Activated CD8-positive, alpha-beta memory T cell treated with anti-CD3 and anti-CD28 coated beads for 4 hours (primary cell): ENCODE data around the gene PPP6R3.
"Not testable (repeated sequence)": the region's sequence is repeated elsewhere in the genome, so short reads cannot be mapped to it uniquely, and the experiment has no call there.

Source experiments
- DNase-seq, 2 donors: peaks; one replicate each; pipeline ENCODE4 v3.0.0-alpha.2; 2020; ENCODE audit warnings: low read depth in 2 of 2

The PPP6R3 gene

GRCh38 chr11:68434159-68434558 lies 26.4 kb upstream of the PPP6R3 start:
- DNase-seq, result not testable (repeated sequence)

- no peak for DNase-seq
Measured at GRCh38 chr11:68436162-68436888, 24.2 kb upstream of the PPP6R3 start.

GRCh38 chr11:68436985-68437926 lies 23.3 kb upstream of the PPP6R3 start:
- DNase-seq, result no peak

- DNase-seq, result no peak
Measured at GRCh38 chr11:68437927-68438657, 22.5 kb upstream of the PPP6R3 start.

- DNase-seq, result no peak
Measured at GRCh38 chr11:68438658-68439259, 21.8 kb upstream of the PPP6R3 start.

GRCh38 chr11:68439355-68440065 lies 21.0 kb upstream of the PPP6R3 start:
- DNase-seq, result no peak

- no peak for DNase-seq
Measured at GRCh38 chr11:68440224-68440623, 20.3 kb upstream of the PPP6R3 start.

- no peak for DNase-seq
Measured at GRCh38 chr11:68441466-68442230, 18.9 kb upstream of the PPP6R3 start.

- DNase-seq, result no peak
Measured at GRCh38 chr11:68442433-68442832, 18.1 kb upstream of the PPP6R3 start.

GRCh38 chr11:68444566-68444965 lies 16.0 kb upstream of the PPP6R3 start:
- no peak for DNase-seq

- no peak for DNase-seq
Measured at GRCh38 chr11:68445531-68446035, 15.0 kb upstream of the PPP6R3 start.

GRCh38 chr11:68446046-68446725 lies 14.4 kb upstream of the PPP6R3 start:
- no peak for DNase-seq

GRCh38 chr11:68447015-68447801 lies 13.3 kb upstream of the PPP6R3 start:
- peak; percentile 55 to 56 for DNase-seq

GRCh38 chr11:68447914-68448313 lies 12.6 kb upstream of the PPP6R3 start:
- not testable (repeated sequence) for DNase-seq

- DNase-seq, result no peak
Measured at GRCh38 chr11:68448604-68449011, 11.9 kb upstream of the PPP6R3 start.

GRCh38 chr11:68449951-68450350 lies 10.6 kb upstream of the PPP6R3 start:
- DNase-seq, result no peak

- DNase-seq, result no peak
Measured at GRCh38 chr11:68450711-68451110, 9.8 kb upstream of the PPP6R3 start.

- DNase-seq, result no peak
Measured at GRCh38 chr11:68454767-68455166, 5.8 kb upstream of the PPP6R3 start.

- no peak for DNase-seq
Measured at GRCh38 chr11:68455485-68455884, 5.1 kb upstream of the PPP6R3 start.
